Cardiac fibroblast (primary cell): Measurements from ENCODE around the gene KCNJ16.

ENCODE experiments used
- DNase-seq, 2 donors: peaks; one replicate each; pipeline versions ENCODE4 v3.0.0 to v3.0.0-alpha.2; 2010; ENCODE audit warnings: low read depth in 2 of 2
- H3K4me3 ChIP-seq, 2 donors: replicated peaks in 1 of 2; 1 replicate in 1 of 2; 2 replicates in 1 of 2; pipeline ENCODE4 v1.5.1; 2011; ENCODE audit warnings: low read depth in 2 of 2, low read length in 2 of 2, mild to moderate bottlenecking in 2 of 2, moderate library complexity in 1 of 2
- CTCF ChIP-seq: IDR thresholded peaks from one replicate; pipeline ENCODE4 v1.5.1; 2011; ENCODE audit warnings: low read depth, mild to moderate bottlenecking, low read length, inconsistent platforms

Gene KCNJ16

GRCh38 chr17:70080541-70081347, 5.7 kb downstream of the KCNJ16 start:
- DNase-seq, result peak; percentile 46 to 73
- H3K4me3 ChIP-seq, result no peak overlapping the region
- no peak for TF ChIP-seq CTCF

- no peak for TF ChIP-seq CTCF
- DNase-seq, result no peak
- no peak overlapping the region for H3K4me3 ChIP-seq
These were observed 6.9 kb downstream of the KCNJ16 start for GRCh38 chr17:70081885-70082284.

GRCh38 chr17:70084476-70084875, 9.5 kb downstream of the KCNJ16 start:
- peak in 1 of 2 donors; percentile 41 for DNase-seq
- TF ChIP-seq CTCF, result no peak
- no peak overlapping the region for H3K4me3 ChIP-seq

- H3K4me3 ChIP-seq, result no peak overlapping the region
- peak in 1 of 2 donors; percentile 53 for DNase-seq
- no peak for TF ChIP-seq CTCF
These were observed 11.5 kb downstream of the KCNJ16 start for GRCh38 chr17:70086516-70086915.

GRCh38 chr17:70089513-70090148, 14.6 kb downstream of the KCNJ16 start:
- no peak for DNase-seq
- no peak overlapping the region for H3K4me3 ChIP-seq
- no peak for TF ChIP-seq CTCF

- no peak for TF ChIP-seq CTCF
- no peak for DNase-seq
- H3K4me3 ChIP-seq, result no peak overlapping the region
These were observed 16.1 kb downstream of the KCNJ16 start for GRCh38 chr17:70091005-70091568.
